Right atrium auricular region (tissue), 2 donors: ENCODE results near the gene ST7. TPM values are rescaled to one million over a fixed set of nuclear protein-coding genes. Genes with fewer than 3 reads are reported as not detected.

Experiments
- DNase-seq: peaks from one replicate; pipeline ENCODE4 v3.0.0-alpha.2; 2019; ENCODE audit warnings: low spot score
- H3K27ac ChIP-seq, 2 donors: fragments of 200-600 bp; sonication (generic); 1 replicate in 1 of 2; 2 replicates in 1 of 2; pipeline ENCODE4 v1.5.1; 2016 to 2019
- H3K27me3 ChIP-seq, 2 donors: fragments of 200-600 bp; sonication (generic); one replicate each; pipeline versions ENCODE4 v1.5.1 to v1.6.0; 2017 to 2019
- H3K36me3 ChIP-seq: fragments of 200-600 bp; sonication (generic); one replicate; pipeline ENCODE4 v1.5.1; 2016
- H3K4me1 ChIP-seq, 2 donors: fragments of 200-600 bp; sonication (generic); one replicate each; pipeline versions ENCODE4 v1.5.1 to v1.6.0; 2017 to 2019
- H3K4me3 ChIP-seq, 2 donors: fragments of 200-600 bp; sonication (generic); 1 replicate in 1 of 2; 2 replicates in 1 of 2; pipeline ENCODE4 v1.5.1; 2017 to 2019; ENCODE audit warnings: mild to moderate bottlenecking in 1 of 2, moderate library complexity in 1 of 2
- H3K9me3 ChIP-seq, 2 donors: fragments of 200-600 bp; sonication (generic); one replicate each; pipeline ENCODE4 v1.5.1; 2019
- CTCF ChIP-seq, 2 donors: fragments of 200-600 bp; sonication (generic); IDR thresholded peaks; one replicate each; pipeline ENCODE4 v1.5.1; 2019; ENCODE audit warnings: antibody characterized with exemption in 2 of 2
- total RNA-seq, 2 donors: library from RNA; depleted of rRNA; stranded (reverse); fragments of >200 nt; gene quantifications; one replicate each; pipeline ENCODE4 v1.1.0, GENCODE V29; 2016

The ST7 gene
- total RNA-seq, 2 donors from 2014 or later: 45.4 to 48.1 TPM

GRCh38 chr7:117200132-117200531, 246.8 kb downstream of the ST7 start:
- DNase-seq: no peak

GRCh38 chr7:117200786-117201458, 247.6 kb downstream of the ST7 start:
- H3K4me1 ChIP-seq: peaks cover 0 to 5% of the 10 kb centered on the region in 2 donors
- DNase-seq: no peak
- no peaks in the 10 kb centered on the region for H3K27me3 ChIP-seq

More at GRCh38 chr7:117200132-117200531, 246.8 kb downstream of the ST7 start:
- Histone ChIP-seq H3K27me3 (no peaks in the 10 kb centered on the region), H3K4me1 (peaks cover 0 to 5% of the 10 kb centered on the region in 2 donors), H3K9me3 (no peaks in the 10 kb centered on the region), H3K36me3 (peaks cover 7% of the 10 kb centered on the region), H3K27ac (no peak overlapping the region), H3K4me3 (no peak overlapping the region)
- no peak for TF ChIP-seq CTCF (IDR thresholded peaks at IDR 0.05)

GRCh38 chr7:117202511-117202910, 249.2 kb downstream of the ST7 start:
- H3K27me3 ChIP-seq: no peaks in the 10 kb centered on the region
- no peaks in the 10 kb centered on the region for H3K9me3 ChIP-seq
- no peak overlapping the region for H3K27ac ChIP-seq
- H3K4me3 ChIP-seq: no peak overlapping the region
- DNase-seq: no peak
- peaks cover 0 to 5% of the 10 kb centered on the region in 2 donors for H3K4me1 ChIP-seq
- H3K36me3 ChIP-seq: peaks cover 7% of the 10 kb centered on the region
- no peak for TF ChIP-seq CTCF (IDR thresholded peaks at IDR 0.05)

More at GRCh38 chr7:117200786-117201458, 247.6 kb downstream of the ST7 start:
- H3K27ac ChIP-seq: no peak overlapping the region
- TF ChIP-seq CTCF (IDR thresholded peaks at IDR 0.05): no peak
- peaks cover 7% of the 10 kb centered on the region for H3K36me3 ChIP-seq
- no peak overlapping the region for H3K4me3 ChIP-seq
- no peaks in the 10 kb centered on the region for H3K9me3 ChIP-seq

GRCh38 chr7:117203205-117203604, 249.9 kb downstream of the ST7 start:
- Histone ChIP-seq H3K27me3 (no peaks in the 10 kb centered on the region), H3K36me3 (peaks cover 7% of the 10 kb centered on the region), H3K4me3 (no peak overlapping the region), H3K4me1 (peaks cover 0 to 5% of the 10 kb centered on the region in 2 donors), H3K27ac (no peak overlapping the region), H3K9me3 (no peaks in the 10 kb centered on the region)
- no peak for TF ChIP-seq CTCF (IDR thresholded peaks at IDR 0.05)
- no peak for DNase-seq

- Histone ChIP-seq H3K4me3 (no peak overlapping the region), H3K36me3 (peaks cover 8% of the 10 kb centered on the region), H3K4me1 (peaks cover 0 to 5% of the 10 kb centered on the region in 2 donors), H3K27me3 (no peaks in the 10 kb centered on the region), H3K9me3 (no peaks in the 10 kb centered on the region), H3K27ac (no peak overlapping the region)
- TF ChIP-seq CTCF (IDR thresholded peaks at IDR 0.05): no peak
- no peak for DNase-seq
These were observed 252.6 kb downstream of the ST7 start for GRCh38 chr7:117205873-117206272.

- H3K36me3 ChIP-seq: peaks cover 8% of the 10 kb centered on the region
- H3K27me3 ChIP-seq: no peaks in the 10 kb centered on the region
- H3K4me3 ChIP-seq: no peak overlapping the region
- no peak overlapping the region for H3K27ac ChIP-seq
- peaks cover 0 to under 1% of the 10 kb centered on the region in 2 donors for H3K4me1 ChIP-seq
- H3K9me3 ChIP-seq: no peaks in the 10 kb centered on the region
- no peak for DNase-seq
- no peak for TF ChIP-seq CTCF (IDR thresholded peaks at IDR 0.05)
These were observed 255.0 kb downstream of the ST7 start for GRCh38 chr7:117208257-117208656.
